ACC112 (cell line): Measurements from ENCODE around the gene NEUROD2.

Source experiments
- H2AFZ ChIP-seq: fragments of 200-600 bp; sonication (generic); one replicate; pipeline ENCODE4 v1.6.0; 2017; ENCODE audit warnings: antibody characterized with exemption, low read length; ENCODE audit not compliant: unreplicated experiment
- H3K27ac ChIP-seq: fragments of 200-600 bp; sonication (generic); 2 replicates; pipeline ENCODE4 v1.5.1; 2014; ENCODE audit warnings: low read depth, mild to moderate bottlenecking, antibody characterized with exemption, low read length, moderate library complexity
- H3K27me3 ChIP-seq: fragments of 200-600 bp; sonication (generic); 2 replicates; pipeline ENCODE4 v1.6.1; 2014; ENCODE audit warnings: mild to moderate bottlenecking, antibody characterized with exemption, low read length, moderate library complexity, mixed read lengths; ENCODE audit not compliant: insufficient read depth
- H3K36me3 ChIP-seq: fragments of 200-600 bp; sonication (generic); 2 replicates; pipeline ENCODE4 v1.6.1; 2016; ENCODE audit warnings: mild to moderate bottlenecking, antibody characterized with exemption, low read length, moderate library complexity, mixed read lengths; ENCODE audit not compliant: insufficient read depth
- H3K4me1 ChIP-seq: fragments of 200-600 bp; sonication (generic); one replicate; pipeline ENCODE4 v1.6.1; 2016; ENCODE audit warnings: low read length, mixed read lengths; ENCODE audit not compliant: insufficient read depth, unreplicated experiment, control insufficient read depth
- H3K4me3 ChIP-seq: fragments of 200-600 bp; sonication (generic); 2 replicates; pipeline ENCODE4 v1.5.1; 2014; ENCODE audit warnings: mild to moderate bottlenecking, low read depth, low read length
- H3K79me2 ChIP-seq: fragments of 200-600 bp; sonication (generic); one replicate; pipeline ENCODE4 v1.6.0; 2016; ENCODE audit warnings: low read length; ENCODE audit not compliant: control insufficient read depth, unreplicated experiment, insufficient read depth

Gene NEUROD2

GRCh38 chr17:39626171-39627046, 18.7 kb upstream of the NEUROD2 start, which contains the start of gene PPP1R1B:
PPP1R1B (plus strand) TSS chr17:39626952; CDS start chr17:39627393, 441 bp downstream.
- H3K4me1 ChIP-seq: peaks cover 7% of the 10 kb centered on the region
- H3K4me3 ChIP-seq: peak within 1 kb of the TSS; percentile 70
- H3K79me2 ChIP-seq: no peaks in the 10 kb centered on the region
- H3K36me3 ChIP-seq: no peaks in the 10 kb centered on the region
- H2AFZ ChIP-seq: peak within 1 kb of the TSS; percentile 76
- H3K27me3 ChIP-seq: peaks cover 42% of the 10 kb centered on the region
- H3K27ac ChIP-seq: no peak within 1 kb of the TSS

GRCh38 chr17:39625198-39625785, 17.6 kb upstream of the NEUROD2 start:
- Histone ChIP-seq H2AFZ (no peak overlapping the region), H3K36me3 (no peaks in the 10 kb centered on the region), H3K27me3 (peaks cover 48% of the 10 kb centered on the region), H3K4me3 (no peak overlapping the region), H3K79me2 (no peaks in the 10 kb centered on the region), H3K4me1 (peaks cover 7% of the 10 kb centered on the region), H3K27ac (no peak overlapping the region)

- H3K36me3 ChIP-seq: no peaks in the 10 kb centered on the region
- H3K79me2 ChIP-seq: no peaks in the 10 kb centered on the region
- no peak overlapping the region for H3K27ac ChIP-seq
- no peak overlapping the region for H2AFZ ChIP-seq
- no peak overlapping the region for H3K4me3 ChIP-seq
- peaks cover 48% of the 10 kb centered on the region for H3K27me3 ChIP-seq
- peaks cover 7% of the 10 kb centered on the region for H3K4me1 ChIP-seq
Observed at GRCh38 chr17:39624313-39624712, 16.6 kb upstream of the NEUROD2 start.

- Histone ChIP-seq H3K4me3 (no peak overlapping the region), H3K27ac (no peak overlapping the region), H2AFZ (no peak overlapping the region), H3K27me3 (peaks cover 41% of the 10 kb centered on the region), H3K79me2 (no peaks in the 10 kb centered on the region), H3K36me3 (no peaks in the 10 kb centered on the region), H3K4me1 (peaks cover 7% of the 10 kb centered on the region)
Observed at GRCh38 chr17:39623356-39623950, 15.7 kb upstream of the NEUROD2 start.

GRCh38 chr17:39622380-39623006, 14.8 kb upstream of the NEUROD2 start:
- Histone ChIP-seq H3K27me3 (peaks cover 31% of the 10 kb centered on the region), H3K36me3 (no peaks in the 10 kb centered on the region), H3K79me2 (no peaks in the 10 kb centered on the region), H3K4me1 (peaks cover 7% of the 10 kb centered on the region), H3K27ac (no peak overlapping the region), H3K4me3 (peak overlapping the region; percentile 55), H2AFZ (no peak overlapping the region)

GRCh38 chr17:39621523-39622379, 14.0 kb upstream of the NEUROD2 start:
- Histone ChIP-seq H3K4me3 (peak overlapping the region; percentile 55), H3K27me3 (peaks cover 28% of the 10 kb centered on the region), H3K27ac (no peak overlapping the region), H3K4me1 (peaks cover 5% of the 10 kb centered on the region), H3K36me3 (no peaks in the 10 kb centered on the region), H2AFZ (no peak overlapping the region), H3K79me2 (no peaks in the 10 kb centered on the region)

GRCh38 chr17:39619786-39620101, 12.0 kb upstream of the NEUROD2 start:
- Histone ChIP-seq H3K4me3 (no peak overlapping the region), H3K36me3 (no peaks in the 10 kb centered on the region), H3K79me2 (no peaks in the 10 kb centered on the region), H3K27me3 (peaks cover 15% of the 10 kb centered on the region), H3K4me1 (no peaks in the 10 kb centered on the region), H3K27ac (no peak overlapping the region), H2AFZ (no peak overlapping the region)

- peak overlapping the region; percentile 57 for H2AFZ ChIP-seq
- H3K79me2 ChIP-seq: no peaks in the 10 kb centered on the region
- no peak overlapping the region for H3K27ac ChIP-seq
- H3K36me3 ChIP-seq: no peaks in the 10 kb centered on the region
- peak overlapping the region; percentile 77 for H3K4me3 ChIP-seq
- peaks cover 15% of the 10 kb centered on the region; the same call in 1 of the 2 replicates for H3K27me3 ChIP-seq
- H3K4me1 ChIP-seq: no peaks in the 10 kb centered on the region
Observed at GRCh38 chr17:39618956-39619785, 11.5 kb upstream of the NEUROD2 start.

GRCh38 chr17:39618246-39618913, 10.7 kb upstream of the NEUROD2 start:
- Histone ChIP-seq H3K79me2 (no peaks in the 10 kb centered on the region), H2AFZ (peak overlapping the region; percentile 57), H3K27ac (no peak overlapping the region), H3K4me1 (no peaks in the 10 kb centered on the region), H3K36me3 (no peaks in the 10 kb centered on the region), H3K4me3 (peak overlapping the region; percentile 77), H3K27me3 (peaks cover 15% of the 10 kb centered on the region; the same call in 1 of the 2 replicates)
